Amygdala (tissue), 56 donors: ENCODE measurements around the gene GPR17.

ENCODE experiments used
- DNase-seq, 56 donors: peaks; one replicate each; lab custom pipeline; 2025; lab: John Stamatoyannopoulos, UW

GPR17 gene

DNA sequence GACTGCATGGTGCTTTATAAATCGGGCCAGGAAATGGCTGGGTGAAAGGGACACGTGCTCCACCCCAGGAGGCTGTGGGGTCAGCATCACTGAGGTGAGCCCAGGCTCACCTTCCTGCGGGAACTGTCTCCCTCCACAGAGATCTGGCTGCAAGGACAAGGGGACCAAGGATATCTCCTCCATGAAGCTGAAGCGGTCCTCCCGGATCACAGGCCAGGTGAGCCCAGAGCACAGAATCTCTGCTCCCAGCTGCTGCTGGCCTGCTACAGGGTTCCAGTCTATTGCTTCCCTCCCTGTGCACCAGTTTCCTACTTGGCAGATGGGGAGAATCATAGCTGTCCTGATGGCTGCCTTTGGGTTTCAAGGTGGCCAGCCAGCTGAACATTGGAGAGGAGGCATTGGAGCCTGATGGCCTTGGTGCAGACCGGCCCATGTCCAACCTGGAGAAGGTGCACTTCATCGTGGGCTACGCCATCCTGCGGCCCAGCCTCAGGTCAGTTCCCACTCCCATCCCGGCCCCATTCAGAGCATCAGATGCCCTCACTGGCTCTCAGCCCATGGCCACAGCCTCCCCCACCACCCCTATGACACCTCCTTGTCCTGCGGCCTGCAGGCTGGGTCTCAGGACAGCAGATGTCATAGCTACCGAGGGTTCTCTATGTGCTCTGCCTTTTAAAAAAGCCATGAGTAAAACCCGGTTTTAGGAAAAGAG is 33.7 kb upstream of the GPR17 start:
- no peak for DNase-seq

DNA sequence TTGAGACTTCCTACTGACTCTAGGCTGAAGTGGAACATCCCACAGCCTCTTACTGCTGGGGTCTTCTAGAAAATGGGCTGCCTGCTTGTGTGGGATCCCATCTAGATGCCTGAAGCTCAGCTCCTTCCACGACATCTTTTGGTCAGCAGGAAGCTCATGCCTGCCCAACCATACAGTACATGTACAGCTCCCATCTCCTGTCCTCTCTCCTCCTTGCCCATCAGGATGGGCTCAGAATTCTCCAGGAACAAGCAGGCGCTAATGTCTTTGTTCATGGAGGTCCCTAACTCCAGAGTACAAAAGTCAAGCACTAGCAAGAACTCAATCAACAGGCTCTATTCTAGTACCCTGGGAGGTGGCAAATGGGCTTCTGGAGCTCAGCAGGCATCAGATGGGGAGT is 31.7 kb upstream of the GPR17 start:
- no peak for DNase-seq

DNA sequence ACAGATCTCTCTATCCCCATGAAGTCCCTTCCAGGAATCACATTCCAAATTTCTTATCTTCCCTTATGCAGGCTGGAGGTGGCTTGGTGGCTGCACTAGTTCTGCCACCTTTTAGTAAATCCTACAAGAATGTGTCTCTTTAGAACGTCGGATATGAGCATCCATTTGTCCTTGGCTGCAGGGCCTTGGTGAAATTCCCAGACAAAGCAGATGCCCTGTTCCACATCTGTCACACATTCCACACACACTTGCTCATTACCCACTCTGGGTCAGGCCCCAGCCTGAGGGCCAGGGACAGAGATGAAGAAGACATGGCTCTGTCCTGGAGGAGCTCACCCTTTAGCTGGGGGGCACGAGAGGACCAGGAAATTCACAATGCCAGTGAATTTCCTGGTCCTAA is 31.2 kb upstream of the GPR17 start:
- no peak for DNase-seq

DNA sequence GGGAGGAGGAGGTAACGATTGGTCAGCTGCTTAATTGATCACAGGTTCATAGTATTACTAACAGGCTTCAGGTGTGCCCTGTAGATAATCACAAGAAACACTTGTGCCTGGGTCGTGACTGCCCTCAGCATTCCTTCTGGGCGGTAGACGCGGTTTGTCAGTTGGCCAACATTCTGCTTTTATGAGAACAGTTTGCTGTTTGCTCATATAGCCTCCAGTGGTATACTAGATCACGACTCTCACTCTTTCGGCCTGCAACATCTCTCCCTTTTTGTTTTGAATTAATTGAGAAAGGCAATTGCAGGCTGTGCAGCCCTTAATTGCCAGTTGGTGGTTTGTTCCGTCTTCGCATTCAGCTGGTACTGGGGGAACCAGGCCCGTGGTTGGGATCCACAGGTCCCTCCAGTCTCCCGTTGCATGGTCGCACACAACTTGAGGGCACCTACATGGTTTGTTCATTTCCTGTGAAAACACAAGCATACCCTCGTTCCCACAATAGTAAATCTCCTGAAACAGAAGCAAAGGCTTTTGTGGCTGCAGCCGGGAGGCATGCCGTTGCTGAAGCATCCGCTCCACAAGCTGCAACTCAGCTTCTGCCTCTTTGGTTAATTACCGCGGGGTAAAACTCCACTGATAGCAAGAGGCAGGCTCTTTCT is 30.3 kb upstream of the GPR17 start:
- DNase-seq, result no peak

DNA sequence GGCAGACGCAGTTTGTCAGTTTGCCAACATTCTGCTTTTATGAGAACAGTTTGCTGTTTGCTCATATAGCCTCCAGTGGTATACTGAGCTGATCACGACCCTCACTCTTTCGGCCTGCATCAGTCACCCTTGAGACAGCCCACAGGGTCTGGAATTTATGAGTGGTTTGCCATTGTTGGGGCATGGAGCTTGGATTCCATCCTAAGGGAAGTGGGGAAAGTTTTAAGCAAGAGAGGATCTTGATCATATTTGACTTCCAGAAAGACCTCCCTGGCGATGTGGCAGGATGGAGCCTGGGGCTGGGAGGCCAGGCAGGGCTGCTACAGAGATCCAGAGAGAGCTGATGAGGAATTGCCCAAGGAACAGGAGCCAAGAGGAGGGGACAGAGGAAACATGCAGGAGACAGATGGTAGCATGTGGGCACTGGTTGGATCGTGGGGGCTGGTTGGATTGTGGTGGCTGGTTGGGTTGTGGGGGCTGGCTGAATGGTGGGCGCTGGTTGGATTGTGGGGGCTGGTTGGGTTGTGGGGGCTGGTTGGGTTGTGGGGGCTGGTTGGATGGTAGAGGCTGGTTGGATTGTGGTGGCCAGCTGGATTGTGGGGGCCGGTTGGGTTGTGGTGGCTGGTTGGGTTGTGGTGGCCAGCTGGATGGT is 27.3 kb upstream of the GPR17 start:
- DNase-seq, result no peak

DNA sequence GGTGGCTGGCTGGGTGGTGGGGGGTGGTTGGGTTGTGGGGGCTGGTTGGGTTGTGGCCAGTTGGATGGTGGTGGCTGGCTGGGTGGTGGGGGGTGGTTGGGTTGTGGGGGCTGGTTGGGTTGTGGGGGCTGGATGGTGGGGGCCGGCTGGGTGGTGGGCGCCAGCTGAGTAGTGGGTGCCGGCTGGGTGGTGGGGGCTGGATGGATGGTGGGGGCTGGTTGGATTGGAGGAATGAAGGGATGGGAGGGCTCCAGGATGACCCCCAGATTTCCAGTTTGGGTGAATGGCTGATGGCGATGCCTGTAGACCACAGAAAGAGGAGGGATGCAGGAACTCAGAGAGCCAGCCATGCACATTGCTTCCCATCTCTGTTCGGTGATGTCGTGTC is 26.8 kb upstream of the GPR17 start:
- no peak for DNase-seq

DNA sequence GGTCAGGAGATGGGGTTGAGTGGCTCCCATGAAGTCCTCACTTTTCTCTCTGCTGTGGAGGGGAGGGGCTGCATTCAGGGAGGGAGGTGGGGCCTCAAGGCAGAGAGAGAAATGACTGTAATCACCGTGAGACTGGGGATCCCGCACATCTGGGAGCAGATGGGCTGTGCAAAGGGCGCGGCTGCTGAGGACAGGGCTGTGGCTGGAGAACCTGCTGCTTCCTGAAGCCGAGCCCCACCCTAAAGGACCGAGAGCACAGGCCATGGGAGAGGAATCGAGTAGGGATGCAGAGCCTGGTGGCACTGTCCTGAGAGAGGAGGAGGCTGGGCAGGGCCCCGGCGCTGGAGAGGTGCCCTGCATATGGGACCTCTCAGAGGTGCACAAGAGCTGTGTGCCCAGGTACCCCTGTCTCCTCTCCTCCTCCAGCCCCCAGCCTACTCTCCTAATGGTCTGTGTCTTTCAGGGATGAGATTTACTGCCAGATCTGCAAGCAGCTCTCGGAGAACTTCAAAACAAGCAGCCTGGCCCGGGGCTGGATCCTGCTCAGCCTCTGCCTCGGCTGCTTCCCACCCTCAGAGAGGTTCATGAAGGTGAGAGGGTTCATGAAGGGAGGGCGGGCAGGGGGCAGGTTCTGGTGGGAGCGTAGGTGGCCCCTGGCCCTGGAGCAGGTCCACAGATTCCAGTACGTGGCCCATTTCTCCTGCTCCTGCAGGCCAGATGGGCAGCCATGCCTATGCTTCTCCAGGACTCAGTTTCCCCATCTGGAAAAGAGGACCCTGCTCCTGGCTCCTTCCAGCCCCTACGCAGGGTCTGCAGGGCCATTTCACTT is 25.9 kb upstream of the GPR17 start:
- DNase-seq, result no peak

DNA sequence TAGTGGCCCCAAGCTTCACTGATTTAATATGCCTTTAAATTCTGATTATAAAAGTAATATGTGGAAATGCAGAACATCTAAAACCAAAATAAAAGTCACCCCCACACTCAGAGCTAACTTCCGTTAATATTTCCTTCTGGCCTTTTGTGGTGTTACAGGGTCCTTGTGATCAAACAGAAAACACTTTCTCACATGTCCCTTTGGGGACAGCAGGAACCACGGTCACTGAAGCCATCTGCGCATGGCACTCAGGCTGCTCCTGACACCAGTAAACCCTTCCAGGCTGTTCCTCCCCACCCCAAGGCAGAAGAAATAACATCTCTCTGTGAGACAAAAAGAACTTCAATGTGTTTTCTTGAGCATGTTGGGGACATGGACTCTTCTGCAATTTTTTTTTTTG is 25.1 kb upstream of the GPR17 start:
- no peak for DNase-seq

DNA sequence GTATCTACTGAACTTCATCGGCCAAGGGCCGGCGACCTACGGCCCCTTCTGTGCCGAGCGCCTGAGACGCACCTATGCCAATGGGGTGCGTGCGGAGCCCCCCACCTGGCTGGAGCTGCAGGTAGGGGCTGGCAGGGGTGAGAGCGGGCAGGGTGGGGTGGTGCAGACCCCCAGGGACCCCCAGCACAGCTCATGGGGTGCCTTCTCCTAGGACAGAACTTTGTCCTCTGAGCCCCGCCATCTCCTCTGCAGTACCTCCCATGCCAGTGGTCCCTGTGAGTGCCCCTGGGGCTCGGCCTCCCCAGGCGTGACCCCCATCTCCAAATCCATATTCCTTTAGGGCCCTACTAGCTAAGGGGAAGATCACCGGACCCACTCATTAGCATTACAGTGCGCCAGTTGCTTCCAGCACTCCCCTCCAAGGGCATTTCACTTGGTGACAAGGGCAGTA is 23.9 kb upstream of the GPR17 start:
- DNase-seq, result no peak

DNA sequence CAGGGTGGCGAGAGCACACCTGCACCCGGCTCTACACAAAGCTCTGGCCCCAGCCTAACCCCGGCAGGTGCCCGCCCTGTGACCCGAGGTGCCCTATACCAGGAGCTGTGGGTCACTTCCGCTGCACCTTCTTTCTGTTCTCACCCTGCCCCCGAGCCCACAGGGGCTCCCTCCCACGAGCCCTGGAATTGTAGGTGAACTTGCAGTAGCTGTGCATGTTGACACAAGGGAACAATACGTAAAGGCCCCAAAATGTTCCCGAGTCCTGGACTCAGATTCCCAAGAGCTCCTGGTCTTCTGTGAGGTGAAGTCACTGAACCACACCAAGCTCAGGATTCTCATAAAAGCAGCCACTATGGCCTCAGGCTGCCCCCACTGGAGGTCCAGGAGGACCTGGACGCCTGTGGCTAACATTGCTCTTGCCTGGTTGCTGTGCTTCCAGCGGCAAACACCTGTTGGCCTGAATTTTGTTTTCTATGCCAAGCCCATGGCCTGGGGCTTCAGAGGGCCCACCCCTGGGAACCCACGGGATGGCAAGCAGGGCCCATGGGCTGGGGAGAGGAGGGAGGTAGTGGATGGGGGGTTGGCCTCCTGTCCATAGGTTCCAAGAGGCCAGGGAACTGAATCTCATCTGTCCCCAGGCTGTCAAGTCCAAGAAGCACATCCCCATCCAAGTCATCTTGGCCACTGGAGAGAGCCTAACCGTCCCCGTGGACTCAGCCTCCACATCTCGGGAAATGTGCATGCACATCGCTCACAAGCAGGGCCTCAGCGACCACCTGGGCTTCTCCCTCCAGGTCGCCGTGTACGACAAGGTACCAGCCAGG is 23.2 kb upstream of the GPR17 start:
- DNase-seq, result no peak

DNA sequence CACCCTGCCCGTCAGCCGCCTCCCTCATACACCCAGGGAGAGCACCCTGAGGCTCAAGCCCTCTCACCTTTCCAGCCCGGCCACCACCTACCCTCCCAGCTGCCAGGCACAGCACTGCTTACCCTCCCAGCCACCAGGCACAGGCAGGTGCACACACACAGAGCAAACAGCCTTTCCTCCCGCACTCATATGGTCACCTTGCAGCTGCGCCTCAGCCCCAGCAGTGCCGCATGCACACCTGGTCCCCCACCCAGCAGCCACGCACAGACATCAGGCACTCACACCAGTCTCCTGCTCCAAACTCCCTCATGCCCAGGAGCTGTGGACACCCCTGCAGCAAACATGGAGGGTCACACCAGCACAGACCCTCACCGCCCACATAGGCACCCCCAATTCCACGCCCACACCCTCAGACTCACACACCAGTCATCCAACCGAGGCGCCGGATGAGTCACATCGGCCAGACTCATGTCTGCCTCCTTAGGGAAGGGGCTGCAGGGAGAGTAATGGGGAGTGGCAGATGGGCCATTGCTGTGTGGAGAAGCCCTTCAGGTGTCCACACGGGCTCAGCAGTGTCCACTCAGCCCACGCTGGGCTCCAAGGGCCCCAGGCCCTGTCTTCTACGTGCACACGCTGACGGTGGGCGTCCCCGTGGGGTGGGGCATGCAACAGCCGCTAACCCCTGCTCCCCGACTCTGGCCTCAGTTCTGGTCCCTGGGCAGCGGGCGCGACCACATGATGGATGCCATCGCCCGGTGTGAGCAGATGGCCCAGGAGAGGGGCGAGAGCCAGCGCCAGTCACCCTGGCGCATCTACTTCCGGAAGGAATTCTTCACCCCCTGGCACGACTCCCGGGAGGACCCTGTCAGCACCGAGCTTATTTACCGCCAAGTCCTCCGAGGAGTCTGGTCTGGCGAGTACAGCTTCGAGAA is 22.3 kb upstream of the GPR17 start:
- no peak for DNase-seq

DNA sequence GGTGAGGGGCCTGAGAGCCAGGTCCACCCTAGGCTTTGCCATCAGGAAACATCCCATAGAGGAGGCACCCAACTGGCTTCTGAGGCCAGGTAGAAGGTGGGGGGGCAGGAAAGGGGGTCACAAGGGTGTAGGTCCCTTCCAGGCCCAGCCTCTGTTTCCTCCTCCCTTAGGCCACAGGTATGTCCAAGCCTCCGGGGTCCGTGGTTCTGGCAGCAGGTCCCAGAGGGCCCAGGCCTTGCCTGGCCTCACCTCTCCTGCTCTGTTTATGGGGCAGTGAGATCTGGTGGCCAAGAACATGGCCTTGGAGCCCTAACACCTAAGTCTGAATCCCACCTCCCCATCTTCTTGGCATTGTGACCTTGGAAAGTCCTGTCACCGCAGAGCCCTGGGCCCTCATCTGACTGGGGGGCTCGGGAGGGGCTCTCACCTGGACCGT is 21.6 kb upstream of the GPR17 start:
- no peak for DNase-seq

DNA sequence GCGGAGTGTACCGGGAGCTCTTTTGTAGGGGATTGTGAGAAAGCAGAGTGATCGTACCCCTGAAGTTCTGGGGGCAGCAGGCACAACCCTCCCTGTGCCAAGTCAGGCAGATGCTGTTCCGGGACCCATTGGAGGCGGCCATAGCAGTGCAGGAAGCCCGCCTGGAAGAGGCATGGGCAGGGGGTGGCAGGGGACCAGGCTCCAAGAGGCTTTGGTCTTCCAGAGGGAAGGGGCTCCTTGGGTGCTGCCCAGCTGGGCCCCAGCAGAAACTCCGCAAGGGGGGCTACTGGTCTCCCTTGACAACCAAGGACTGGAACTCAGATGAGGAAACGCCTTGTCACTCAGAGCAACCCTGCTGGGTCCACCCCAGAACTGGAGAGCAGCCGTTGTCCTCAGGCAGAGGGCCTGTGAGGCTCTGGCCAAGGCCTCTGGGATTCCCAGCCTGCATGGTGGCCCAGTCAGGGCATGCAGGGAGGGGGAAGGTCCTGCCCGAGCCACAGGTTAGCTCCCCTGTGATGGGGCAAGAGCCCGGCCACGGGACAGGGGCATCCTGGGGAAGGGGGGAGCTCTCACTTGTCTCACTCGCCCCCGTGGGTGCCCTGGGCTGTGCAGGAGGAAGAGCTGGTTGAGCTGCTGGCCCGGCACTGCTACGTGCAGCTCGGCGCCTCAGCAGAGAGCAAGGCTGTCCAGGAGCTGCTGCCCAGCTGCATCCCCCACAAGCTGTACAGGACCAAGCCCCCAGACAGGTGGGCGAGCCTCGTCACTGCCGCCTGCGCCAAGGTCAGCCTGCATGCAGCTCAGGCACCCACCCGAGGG is 21.0 kb upstream of the GPR17 start:
- no peak for DNase-seq

DNA sequence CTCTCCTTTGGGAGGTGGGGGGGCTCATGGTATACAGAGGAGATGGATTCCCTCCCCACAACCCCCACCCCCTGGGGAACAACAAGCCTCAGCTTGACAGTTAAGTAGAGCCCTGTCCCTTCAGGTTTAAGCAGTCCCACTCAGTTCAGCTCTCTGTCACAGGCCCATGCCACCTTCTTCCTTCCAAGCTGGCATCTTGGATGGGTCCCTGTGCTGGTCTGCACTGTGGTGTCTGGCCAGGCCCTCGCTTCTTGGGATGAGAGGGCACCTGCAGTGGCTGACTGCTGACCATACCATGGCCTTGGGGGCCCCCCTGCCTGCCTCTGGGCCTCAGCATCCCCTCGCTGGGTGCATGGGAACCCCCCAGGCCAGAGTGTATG is 20.4 kb upstream of the GPR17 start:
- DNase-seq, result no peak

DNA sequence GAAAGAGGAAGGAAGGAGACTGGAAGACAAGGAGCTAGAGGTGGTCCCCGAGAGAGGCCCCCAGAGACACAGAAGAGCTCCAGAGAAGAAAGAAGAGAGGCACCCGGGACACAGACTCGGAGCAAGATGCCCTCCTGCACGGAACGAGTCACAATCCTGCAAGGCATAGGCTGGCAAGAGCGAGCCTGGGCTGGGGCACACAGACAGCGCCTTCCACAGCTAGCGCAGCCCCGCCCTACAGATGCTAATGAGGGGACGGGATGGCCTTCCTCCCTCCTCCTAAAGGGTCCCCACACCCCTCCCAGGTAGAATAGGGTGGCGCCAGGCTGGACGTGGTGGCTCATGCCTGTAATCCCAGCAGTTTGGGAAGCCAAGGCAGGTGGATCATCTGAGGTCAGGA is 19.8 kb upstream of the GPR17 start:
- no peak for DNase-seq

DNA sequence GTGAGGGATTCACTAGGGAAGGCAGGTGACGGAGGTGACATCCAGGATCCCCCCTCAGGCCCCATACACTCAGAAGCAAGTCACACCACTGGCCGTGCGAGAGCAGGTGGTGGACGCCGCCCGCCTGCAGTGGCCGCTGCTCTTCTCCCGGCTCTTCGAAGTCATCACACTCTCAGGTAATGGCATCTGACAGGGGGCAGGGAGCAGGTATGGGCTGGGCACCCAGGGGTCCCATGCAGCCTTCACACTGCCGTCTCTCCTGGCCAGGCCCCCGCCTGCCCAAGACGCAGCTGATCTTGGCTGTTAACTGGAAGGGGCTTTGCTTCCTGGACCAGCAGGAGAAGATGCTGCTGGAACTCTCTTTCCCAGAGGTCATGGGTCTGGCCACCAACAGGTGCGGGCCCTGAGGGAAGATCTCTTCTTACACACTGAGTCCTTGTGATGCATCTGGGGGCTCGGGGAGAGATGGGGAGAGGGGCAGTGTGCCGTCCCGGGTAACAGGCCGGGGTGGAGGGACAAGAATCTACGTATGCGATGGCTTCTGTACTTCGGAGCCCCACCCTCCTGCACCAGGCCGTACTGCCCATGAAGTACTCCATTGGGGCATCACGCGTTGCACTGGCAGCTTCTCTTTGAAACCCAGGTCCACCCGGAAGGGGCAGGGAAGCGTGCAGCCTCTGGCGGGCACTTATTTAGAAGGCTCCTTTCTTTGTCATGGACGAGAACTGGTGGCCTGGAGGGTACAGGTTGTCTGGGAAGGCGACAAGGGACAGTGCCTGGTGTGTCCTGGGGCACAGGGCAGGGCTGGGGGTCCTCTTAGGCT is 18.8 kb upstream of the GPR17 start:
- DNase-seq, result no peak
